NT2/D1 (cell line): ENCODE measurements around the gene GEMIN7.

Experiments
- DNase-seq: peaks from one replicate; pipeline ENCODE4 v3.0.0-alpha.2; 2011; ENCODE audit warnings: low read depth, low spot score
- H3K27me3 ChIP-seq: 2 replicates; pipeline ENCODE4 v1.6.0; 2011; ENCODE audit warnings: mild to moderate bottlenecking; ENCODE audit not compliant: insufficient read length, insufficient read depth
- H3K36me3 ChIP-seq: 2 replicates; pipeline ENCODE4 v1.6.1; 2011; ENCODE audit warnings: mild to moderate bottlenecking, low read length, mixed read lengths; ENCODE audit not compliant: insufficient read depth, insufficient read length
- H3K4me1 ChIP-seq: 2 replicates; pipeline ENCODE4 v1.5.1; 2011; ENCODE audit not compliant: insufficient read depth, insufficient read length
- H3K4me3 ChIP-seq: 2 replicates; pipeline ENCODE4 v1.5.1; 2011; ENCODE audit warnings: low read depth; ENCODE audit not compliant: insufficient read length
- H3K9ac ChIP-seq: 2 replicates; pipeline ENCODE4 v1.6.0; 2011; ENCODE audit warnings: low read depth; ENCODE audit not compliant: insufficient read length
- H3K9me3 ChIP-seq: 2 replicates; pipeline ENCODE4 v1.5.1; 2011; ENCODE audit warnings: mild to moderate bottlenecking, low read length; ENCODE audit not compliant: insufficient read depth
- SUZ12 ChIP-seq: IDR thresholded peaks from 2 replicates; pipeline ENCODE4 v1.6.1; 2011; ENCODE audit not compliant: insufficient read length, insufficient read depth; ENCODE audit errors: extremely low read depth
- YY1 ChIP-seq: IDR thresholded peaks from 2 replicates; pipeline ENCODE4 v1.6.1; 2011; ENCODE audit not compliant: insufficient read length, insufficient read depth
- ZNF274 ChIP-seq: IDR thresholded peaks from 2 replicates; pipeline ENCODE4 v1.6.1; 2011; ENCODE audit warnings: mild to moderate bottlenecking, low read depth, low read length

The GEMIN7 gene

DNA sequence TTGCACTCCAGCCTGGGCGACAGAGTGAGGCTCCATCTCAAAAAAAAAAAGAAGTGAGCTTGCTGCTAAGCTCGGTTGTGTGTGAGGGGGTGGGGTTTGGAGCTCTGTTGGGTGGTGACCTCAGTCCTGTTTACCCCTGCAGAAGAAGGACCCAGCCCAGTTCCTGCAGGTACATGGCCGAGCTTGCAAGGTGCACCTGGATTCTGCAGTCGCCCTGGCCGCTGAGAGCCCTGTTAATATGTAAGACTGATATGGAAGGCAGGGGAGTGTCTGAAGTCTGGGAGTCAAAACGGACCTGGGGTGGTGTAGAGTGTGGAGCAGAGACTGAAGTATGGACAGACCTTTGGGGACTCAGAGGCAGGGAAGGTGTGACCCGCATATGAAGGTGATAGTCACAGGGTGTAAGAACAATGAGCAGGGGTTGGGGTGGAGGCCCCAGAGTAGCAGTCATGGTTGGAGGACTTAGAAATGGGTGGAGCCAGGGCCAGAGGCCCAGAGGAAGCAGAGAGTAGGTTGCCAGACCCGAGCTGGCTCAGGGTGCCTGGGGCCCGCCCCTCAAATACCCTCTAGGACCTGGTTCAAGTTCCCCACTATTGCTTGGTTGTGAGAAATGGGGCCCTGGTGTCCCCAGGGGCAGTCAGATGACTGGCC lies 27.0 kb upstream of the GEMIN7 start:
- H3K9ac ChIP-seq, result no peak overlapping the region

GRCh38 chr19:45056831-45057230 lies 22.2 kb upstream of the GEMIN7 start:
- no peak for DNase-seq
- Histone ChIP-seq H3K9me3 (no peaks in the 10 kb centered on the region), H3K4me3 (no peak overlapping the region), H3K4me1 (peaks cover 7% of the 10 kb centered on the region), H3K36me3 (peaks cover 91% of the 10 kb centered on the region), H3K27me3 (no peaks in the 10 kb centered on the region), H3K9ac (no peak overlapping the region)
- TF ChIP-seq ZNF274 (no peak), SUZ12 (no peak), YY1 (no peak)

More for the DNA sequence above, 27.0 kb upstream of the GEMIN7 start:
- Histone ChIP-seq H3K27me3 (no peaks in the 10 kb centered on the region), H3K9me3 (no peaks in the 10 kb centered on the region), H3K36me3 (peaks cover 54% of the 10 kb centered on the region), H3K4me3 (no peak overlapping the region), H3K4me1 (peaks cover 6% of the 10 kb centered on the region)
- DNase-seq, result no peak
- TF ChIP-seq ZNF274 (no peak), SUZ12 (no peak)

GRCh38 chr19:45057444-45057843 lies 21.6 kb upstream of the GEMIN7 start:
- peaks cover 89% of the 10 kb centered on the region for H3K36me3 ChIP-seq
- no peaks in the 10 kb centered on the region for H3K9me3 ChIP-seq
- H3K9ac ChIP-seq, result no peak overlapping the region
- no peak for TF ChIP-seq ZNF274
- TF ChIP-seq YY1, result no peak
- TF ChIP-seq SUZ12, result no peak
- no peaks in the 10 kb centered on the region for H3K27me3 ChIP-seq
- no peak for DNase-seq
- H3K4me1 ChIP-seq, result peaks cover 5% of the 10 kb centered on the region
- no peak overlapping the region for H3K4me3 ChIP-seq

DNA sequence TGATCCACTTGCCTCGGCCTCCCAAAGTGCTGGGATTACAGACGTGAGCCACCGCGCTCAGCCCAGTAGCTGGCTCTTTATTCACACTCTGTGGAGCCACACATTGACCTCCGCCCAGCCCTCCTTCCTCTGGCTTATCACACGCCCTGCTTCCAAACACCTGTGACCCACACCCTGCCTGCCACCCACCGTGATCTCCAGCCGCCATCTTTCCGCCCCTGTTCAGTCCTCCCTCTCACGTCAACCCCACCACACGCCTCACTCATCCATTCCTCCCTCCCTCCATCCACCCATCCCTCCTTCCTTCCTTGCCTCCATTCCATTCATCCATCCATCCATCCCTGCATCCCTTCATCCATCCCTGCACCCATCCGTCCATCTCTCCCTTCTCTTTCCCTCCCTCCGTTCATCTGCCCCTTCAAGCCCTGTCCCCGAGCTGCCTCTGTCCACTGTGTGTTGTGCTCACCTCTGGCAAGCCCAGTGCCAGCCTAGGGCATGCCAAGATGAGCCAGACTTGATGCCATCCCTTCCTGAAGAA lies 20.4 kb upstream of the GEMIN7 start:
- DNase-seq, result no peak
- Histone ChIP-seq H3K4me3 (no peak overlapping the region), H3K9me3 (no peaks in the 10 kb centered on the region), H3K36me3 (peaks cover 88% of the 10 kb centered on the region), H3K4me1 (peaks cover 5% of the 10 kb centered on the region), H3K9ac (no peak overlapping the region), H3K27me3 (no peaks in the 10 kb centered on the region)
- TF ChIP-seq SUZ12 (no peak), ZNF274 (no peak), YY1 (no peak)

DNA sequence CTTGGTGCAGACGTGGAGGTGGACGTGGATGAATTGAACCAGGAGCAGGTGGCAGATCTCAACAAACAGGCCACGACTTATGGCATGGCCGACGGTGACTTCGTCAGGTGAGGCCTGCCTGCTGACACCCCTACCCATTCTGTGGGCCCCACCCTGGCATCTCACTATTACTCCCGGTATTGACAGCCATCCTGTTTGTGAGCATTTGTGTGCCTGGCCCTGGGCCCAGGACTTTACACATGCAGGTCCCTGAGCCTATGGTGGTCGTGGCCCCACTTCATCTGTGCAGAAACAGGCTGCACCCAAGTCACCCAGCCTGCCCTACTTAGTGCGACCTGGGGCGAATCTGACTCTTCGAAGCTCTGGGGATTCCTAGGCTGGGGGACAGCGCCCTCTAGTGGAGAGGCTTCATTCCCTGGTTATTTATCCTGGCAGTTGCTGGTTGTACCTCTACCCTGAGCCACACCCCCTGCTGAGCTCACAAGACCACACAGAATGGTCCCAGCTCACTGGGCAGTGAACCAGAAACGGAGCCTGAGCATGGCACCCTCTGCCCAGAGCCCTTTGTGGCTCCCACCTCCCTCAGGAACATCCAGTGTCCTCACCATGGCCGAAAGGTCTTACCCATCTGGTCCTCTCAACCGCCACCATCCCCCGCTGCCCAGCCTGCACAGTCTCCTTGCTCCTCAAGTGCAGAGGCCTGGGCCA lies 19.6 kb upstream of the GEMIN7 start:
- Histone ChIP-seq H3K27me3 (no peaks in the 10 kb centered on the region), H3K36me3 (peaks cover 89% of the 10 kb centered on the region), H3K9me3 (no peaks in the 10 kb centered on the region), H3K4me3 (no peak overlapping the region), H3K4me1 (peaks cover 5% of the 10 kb centered on the region), H3K9ac (no peak overlapping the region)
- TF ChIP-seq ZNF274, result no peak
- TF ChIP-seq YY1, result no peak
- no peak for TF ChIP-seq SUZ12
- no peak for DNase-seq

GRCh38 chr19:45061965-45062364 lies 17.1 kb upstream of the GEMIN7 start:
- DNase-seq, result no peak
- TF ChIP-seq YY1 (no peak), ZNF274 (no peak), SUZ12 (no peak)
- H3K9me3 ChIP-seq, result no peaks in the 10 kb centered on the region
- H3K4me1 ChIP-seq, result peaks cover 8% of the 10 kb centered on the region
- H3K4me3 ChIP-seq, result no peak overlapping the region
- H3K27me3 ChIP-seq, result no peaks in the 10 kb centered on the region
- H3K36me3 ChIP-seq, result peaks cover 83% of the 10 kb centered on the region
- no peak overlapping the region for H3K9ac ChIP-seq

GRCh38 chr19:45063851-45064801 lies 14.9 kb upstream of the GEMIN7 start:
- Histone ChIP-seq H3K9ac (no peak overlapping the region), H3K4me3 (no peak overlapping the region), H3K36me3 (peaks cover 82% of the 10 kb centered on the region), H3K4me1 (peaks cover 11% of the 10 kb centered on the region), H3K27me3 (no peaks in the 10 kb centered on the region), H3K9me3 (no peaks in the 10 kb centered on the region)
- DNase-seq, result no peak
- TF ChIP-seq SUZ12 (no peak), ZNF274 (no peak), YY1 (no peak)
